PFSK-1 (cell line): ENCODE data around the gene PTPN7.

Experiments
- FOXP2 ChIP-seq: optimal IDR thresholded peaks from 2 replicates; pipeline ENCODE3; 2011; ENCODE audit warnings: borderline replicate concordance, control low read depth, inconsistent platforms; ENCODE audit not compliant: insufficient read depth; ENCODE audit errors: extremely low read length, extremely low read depth
- POLR2AphosphoS5 ChIP-seq: IDR thresholded peaks from 2 replicates; pipeline ENCODE4 v1.6.1; 2012; ENCODE audit warnings: low read depth, mild to moderate bottlenecking, control low read depth, low read length, moderate library complexity
- SIN3A ChIP-seq: IDR thresholded peaks from 2 replicates; pipeline ENCODE4 v1.6.1; 2012; ENCODE audit warnings: mild to moderate bottlenecking, low read length, moderate library complexity, borderline replicate concordance; ENCODE audit not compliant: insufficient read depth
- TAF1 ChIP-seq: IDR thresholded peaks from 2 replicates; pipeline ENCODE4 v1.6.1; 2012; ENCODE audit warnings: low read length, control low read depth, borderline replicate concordance; ENCODE audit not compliant: insufficient read depth
- TF ChIP-seq, protein P1 (sequence below), 2 experiments: IDR thresholded peaks; 2 replicates each; pipeline versions ENCODE4 v1.6.1 to v1.8.0; 2011 to 2012; ENCODE audit warnings: low read depth in 2 of 2, low read length in 2 of 2, control low read depth in 1 of 2, inconsistent platforms in 1 of 2, mild to moderate bottlenecking in 1 of 2, moderate library complexity in 1 of 2; ENCODE audit not compliant: insufficient read depth in 1 of 2

Gene PTPN7

DNA sequence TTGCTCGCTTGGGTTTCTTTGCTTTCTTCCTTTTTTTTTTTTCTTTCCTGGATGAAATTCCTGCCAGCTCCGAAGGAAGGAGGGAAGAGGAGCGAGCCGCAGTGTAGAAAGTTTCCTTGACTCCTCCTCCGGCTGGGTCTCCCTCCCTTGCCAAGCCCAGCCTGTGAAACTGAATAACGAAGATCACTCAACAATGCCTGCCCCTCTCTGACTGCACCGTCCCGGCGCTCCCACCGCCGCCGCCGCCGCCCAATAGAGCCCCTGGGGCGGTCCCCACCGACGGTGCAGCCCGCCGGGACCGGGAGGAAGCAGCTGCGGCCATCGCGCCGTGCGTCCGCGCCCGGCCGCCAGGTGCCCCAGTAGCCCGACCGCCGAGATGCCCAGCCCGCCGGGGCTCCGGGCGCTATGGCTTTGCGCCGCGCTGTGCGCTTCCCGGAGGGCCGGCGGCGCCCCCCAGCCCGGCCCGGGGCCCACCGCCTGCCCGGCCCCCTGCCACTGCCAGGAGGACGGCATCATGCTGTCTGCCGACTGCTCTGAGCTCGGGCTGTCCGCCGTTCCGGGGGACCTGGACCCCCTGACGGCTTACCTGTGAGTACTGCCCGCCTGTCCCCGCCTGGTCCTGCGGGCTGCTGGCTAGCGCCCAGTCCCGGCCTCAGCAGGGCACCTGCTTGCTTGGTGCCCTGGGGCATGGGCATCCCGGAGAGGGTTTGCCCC lies 33.4 kb upstream of the PTPN7 start, which contains the start of gene LGR6:
Gene LGR6, plus strand, starts transcription at position 186 of the 714 bp plus-strand sequence. Its CDS starts 191 bp downstream, at position 377.
- TF ChIP-seq FOXP2: no peak

DNA sequence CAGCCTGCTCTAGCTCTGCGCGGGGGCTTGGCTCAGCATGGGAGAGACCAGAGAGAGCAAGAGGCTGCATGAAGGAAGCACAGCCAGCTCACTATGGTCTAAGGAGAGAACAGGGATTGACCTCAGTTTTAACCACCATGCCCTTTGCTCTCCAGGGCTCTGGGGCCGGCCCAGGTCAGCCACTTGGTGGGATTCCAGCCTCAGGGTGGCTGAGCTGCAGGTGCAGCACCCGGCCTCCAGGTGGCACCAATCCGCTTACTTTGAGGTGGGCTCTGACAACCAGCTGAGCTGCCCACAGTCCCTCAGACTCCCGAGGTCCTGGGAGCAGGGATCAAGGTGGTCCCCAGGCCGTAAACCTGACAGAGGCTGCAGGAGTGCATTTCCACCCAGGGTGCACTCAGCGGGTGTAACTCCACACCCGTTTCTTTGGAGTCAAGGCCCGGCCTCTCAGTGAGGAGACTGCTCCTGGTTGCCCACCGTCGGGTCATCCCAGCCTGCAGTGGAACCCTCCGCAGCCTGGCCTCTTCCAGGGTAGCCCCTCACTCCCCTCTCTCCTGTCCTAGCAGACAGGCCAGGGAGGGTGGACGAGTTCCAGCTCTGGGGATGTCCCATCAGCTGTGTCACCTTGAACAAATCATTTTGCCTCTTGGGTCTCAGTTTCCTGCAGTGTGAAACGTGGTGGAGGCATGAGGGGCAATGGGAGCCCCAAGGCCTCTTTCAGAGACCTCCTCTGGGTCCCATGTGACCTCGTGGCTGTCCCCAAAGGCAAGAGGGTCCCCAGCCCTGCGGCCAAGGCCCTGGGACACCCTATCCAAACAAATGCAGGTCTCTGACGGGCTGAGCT lies 32.6 kb upstream of the PTPN7 start:
- no peak for TF ChIP-seq TAF1
- TF ChIP-seq POLR2AphosphoS5: no peak
- TF ChIP-seq, protein P1, sequence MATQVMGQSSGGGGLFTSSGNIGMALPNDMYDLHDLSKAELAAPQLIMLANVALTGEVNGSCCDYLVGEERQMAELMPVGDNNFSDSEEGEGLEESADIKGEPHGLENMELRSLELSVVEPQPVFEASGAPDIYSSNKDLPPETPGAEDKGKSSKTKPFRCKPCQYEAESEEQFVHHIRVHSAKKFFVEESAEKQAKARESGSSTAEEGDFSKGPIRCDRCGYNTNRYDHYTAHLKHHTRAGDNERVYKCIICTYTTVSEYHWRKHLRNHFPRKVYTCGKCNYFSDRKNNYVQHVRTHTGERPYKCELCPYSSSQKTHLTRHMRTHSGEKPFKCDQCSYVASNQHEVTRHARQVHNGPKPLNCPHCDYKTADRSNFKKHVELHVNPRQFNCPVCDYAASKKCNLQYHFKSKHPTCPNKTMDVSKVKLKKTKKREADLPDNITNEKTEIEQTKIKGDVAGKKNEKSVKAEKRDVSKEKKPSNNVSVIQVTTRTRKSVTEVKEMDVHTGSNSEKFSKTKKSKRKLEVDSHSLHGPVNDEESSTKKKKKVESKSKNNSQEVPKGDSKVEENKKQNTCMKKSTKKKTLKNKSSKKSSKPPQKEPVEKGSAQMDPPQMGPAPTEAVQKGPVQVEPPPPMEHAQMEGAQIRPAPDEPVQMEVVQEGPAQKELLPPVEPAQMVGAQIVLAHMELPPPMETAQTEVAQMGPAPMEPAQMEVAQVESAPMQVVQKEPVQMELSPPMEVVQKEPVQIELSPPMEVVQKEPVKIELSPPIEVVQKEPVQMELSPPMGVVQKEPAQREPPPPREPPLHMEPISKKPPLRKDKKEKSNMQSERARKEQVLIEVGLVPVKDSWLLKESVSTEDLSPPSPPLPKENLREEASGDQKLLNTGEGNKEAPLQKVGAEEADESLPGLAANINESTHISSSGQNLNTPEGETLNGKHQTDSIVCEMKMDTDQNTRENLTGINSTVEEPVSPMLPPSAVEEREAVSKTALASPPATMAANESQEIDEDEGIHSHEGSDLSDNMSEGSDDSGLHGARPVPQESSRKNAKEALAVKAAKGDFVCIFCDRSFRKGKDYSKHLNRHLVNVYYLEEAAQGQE (IDR thresholded peaks at IDR 0.05; ENCODE audit: insufficient read depth in 1 of 2, low read depth in 2 of 2, low read length in 2 of 2): no peak
- TF ChIP-seq FOXP2: no peak
- TF ChIP-seq SIN3A: no peak

DNA sequence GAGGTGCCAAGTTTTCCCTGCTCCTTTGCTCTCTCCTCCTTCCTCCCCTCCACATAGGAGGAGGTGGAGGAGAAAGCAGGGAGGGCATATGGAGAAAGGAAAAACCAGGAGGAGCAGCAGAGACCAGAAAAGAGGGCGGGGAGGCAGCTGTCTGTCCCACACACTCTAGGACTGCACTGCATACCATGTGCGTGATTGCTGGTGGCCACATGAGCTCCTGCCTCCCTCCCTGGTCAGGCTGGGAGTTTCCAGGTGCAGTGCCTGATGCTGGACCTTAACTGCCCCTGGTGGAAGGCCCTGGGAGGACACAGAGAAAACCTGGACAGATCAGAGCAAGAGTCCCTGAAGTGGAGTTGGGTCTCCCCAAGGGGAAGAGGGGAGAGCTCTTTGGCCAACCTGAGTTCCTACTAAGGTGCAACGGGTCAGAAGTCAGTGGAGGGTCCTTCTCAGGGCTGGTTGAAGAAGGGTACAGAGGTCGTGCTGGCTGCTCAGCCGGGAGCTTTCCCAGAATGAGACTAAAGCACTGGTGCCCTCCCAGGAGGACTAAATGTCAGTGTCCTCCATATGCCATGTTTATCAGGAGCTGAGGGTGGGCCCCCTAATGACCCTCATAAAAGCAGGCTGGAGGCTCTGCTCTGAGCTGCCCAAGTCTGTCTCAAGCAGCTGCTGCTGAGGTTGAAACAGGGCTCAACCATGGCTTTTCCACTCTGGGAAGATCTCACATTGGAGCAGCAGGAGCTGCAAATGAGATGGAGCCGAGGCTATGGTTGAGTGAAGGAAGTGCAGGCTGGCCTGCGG lies 29.7 kb upstream of the PTPN7 start:
- TF ChIP-seq POLR2AphosphoS5: no peak
- no peak for TF ChIP-seq FOXP2
- no peak for TF ChIP-seq TAF1
- no peak for TF ChIP-seq SIN3A
- TF ChIP-seq, protein P1 (IDR thresholded peaks at IDR 0.05; ENCODE audit: insufficient read depth in 1 of 2, low read depth in 2 of 2, low read length in 2 of 2): no peak

DNA sequence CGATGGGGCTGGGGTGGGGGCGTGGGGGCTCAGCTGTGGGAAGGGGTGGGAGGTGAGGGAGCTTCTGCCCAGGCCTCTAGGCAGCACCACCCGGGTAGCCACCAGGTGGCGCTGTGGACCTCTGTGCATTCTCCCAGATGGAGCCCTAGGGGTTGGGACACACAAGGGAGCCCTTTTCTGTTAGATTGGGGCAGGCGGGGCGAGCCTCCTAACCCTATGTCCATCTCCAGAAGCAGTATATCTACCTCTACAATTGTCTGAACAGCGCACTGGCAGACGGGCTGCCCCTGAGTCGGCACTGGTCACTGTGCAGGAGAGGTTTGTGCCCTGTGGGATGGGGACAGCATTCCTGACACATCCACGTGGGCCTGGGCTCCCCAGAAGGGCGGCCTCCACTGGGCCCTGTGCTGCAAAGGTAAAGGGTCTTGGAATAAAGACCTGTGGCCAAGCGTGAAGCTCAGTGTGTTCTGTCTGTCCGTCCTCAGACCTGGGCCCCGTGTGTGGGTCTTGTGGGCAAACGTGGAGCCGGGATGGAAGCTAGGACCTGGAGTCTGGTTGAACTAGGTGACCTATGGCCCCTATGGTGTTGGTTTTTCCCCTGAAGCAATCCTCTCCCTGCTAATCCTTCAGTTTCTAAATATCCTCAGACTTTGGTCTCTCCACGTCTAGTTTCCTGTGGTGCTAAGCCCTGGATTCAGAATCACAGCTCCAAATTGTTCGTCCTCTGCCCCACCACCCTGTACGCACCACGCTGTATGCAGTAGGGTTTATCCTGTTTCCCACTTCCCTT lies 28.8 kb upstream of the PTPN7 start:
- TF ChIP-seq TAF1 (no peak), SIN3A (no peak), FOXP2 (no peak), POLR2AphosphoS5 (no peak)
- TF ChIP-seq, protein P1 (IDR thresholded peaks at IDR 0.05; ENCODE audit: insufficient read depth in 1 of 2, low read depth in 2 of 2, low read length in 2 of 2): no peak
